Glutamatergic neuron (in vitro differentiated cells): ENCODE measurements around the gene PRR27. TPM values are rescaled to one million over a fixed set of nuclear protein-coding genes. Genes with fewer than 3 reads are reported as not detected.

ENCODE experiments used
- DNase-seq: peaks from one replicate; pipeline ENCODE4 v3.0.0; 2022
- H3K27ac Mint-ChIP-seq: one replicate; pipeline ENCODE4 v1.8.0; 2020; ENCODE audit warnings: mild to moderate bottlenecking, mixed read lengths, inconsistent platforms; ENCODE audit not compliant: unreplicated experiment
- H3K27me3 Mint-ChIP-seq: one replicate; pipeline ENCODE4 v1.8.0; 2020; ENCODE audit warnings: mild to moderate bottlenecking, moderate library complexity, mixed read lengths, inconsistent platforms; ENCODE audit not compliant: unreplicated experiment
- H3K36me3 Mint-ChIP-seq: one replicate; pipeline ENCODE4 v1.8.0; 2020; ENCODE audit warnings: mild to moderate bottlenecking, mixed read lengths, inconsistent platforms; ENCODE audit not compliant: unreplicated experiment
- H3K4me1 Mint-ChIP-seq: one replicate; pipeline ENCODE4 v1.8.0; 2020; ENCODE audit warnings: mild to moderate bottlenecking, low read depth, mixed read lengths, inconsistent platforms; ENCODE audit not compliant: unreplicated experiment
- H3K4me3 Mint-ChIP-seq: one replicate; pipeline ENCODE4 v1.8.0; 2020; ENCODE audit warnings: mild to moderate bottlenecking, mixed read lengths, inconsistent platforms; ENCODE audit not compliant: unreplicated experiment
- H3K9me3 Mint-ChIP-seq: one replicate; pipeline ENCODE4 v1.8.0; 2020; ENCODE audit warnings: mild to moderate bottlenecking, moderate library complexity, mixed read lengths, inconsistent platforms; ENCODE audit not compliant: unreplicated experiment
- long read RNA-seq: library from polyadenylated mRNA; unstranded; transcript quantifications from one replicate; pipeline ENCODE4 v2.0.0, GENCODE V29; 2020; ENCODE audit not compliant: unreplicated experiment
- total RNA-seq: library from RNA; stranded (reverse); fragmentation: NEBNext Ultra II Directional; extraction: Animal tissue kit (Norgen Biotek cat#: 25700); gene quantifications from one replicate; pipeline ENCODE4 v1.2.1, GENCODE V29; 2021; ENCODE audit not compliant: unreplicated experiment
- TF ChIP-seq, protein P1 (sequence below): fragments of 200-600 bp; sonication (generic); IDR thresholded peaks from one replicate; pipeline ENCODE4 v1.5.0; 2021; ENCODE audit not compliant: partially characterized antibody, unreplicated experiment

Gene PRR27
- total RNA-seq = not detected
- long read RNA-seq = 0 reads

DNA sequence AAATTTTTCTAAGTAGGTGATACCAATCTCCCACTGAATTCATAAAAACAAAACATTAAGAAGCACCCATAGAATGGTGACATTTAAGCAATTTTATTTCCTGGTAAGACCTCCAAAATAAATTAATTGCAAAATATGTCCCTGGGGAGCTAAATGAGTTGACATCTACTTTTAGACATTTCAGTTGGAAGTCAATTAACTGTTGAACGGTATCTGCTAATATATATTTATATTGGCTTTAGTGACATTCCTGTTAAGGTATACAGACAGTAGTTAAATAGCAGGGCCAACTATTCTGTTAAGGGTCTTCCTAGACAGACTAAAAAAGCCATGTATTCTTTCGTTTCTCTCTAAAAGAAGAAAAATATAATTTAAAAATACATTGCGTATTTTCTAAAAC lies at the start of gene PRR27:
Gene PRR27, plus strand, starts transcription at position 301 of the 400 bp plus-strand sequence. CDS start 139 bp downstream, outside the sequence.
- Mint-ChIP-seq H3K27ac (no peak within 1 kb of the TSS), H3K9me3 (no peaks in the 10 kb centered on the region), H3K4me1 (no peaks in the 10 kb centered on the region), H3K4me3 (no peak within 1 kb of the TSS), H3K27me3 (no peaks in the 10 kb centered on the region), H3K36me3 (no peaks in the 10 kb centered on the region)
- TF ChIP-seq, protein P1, sequence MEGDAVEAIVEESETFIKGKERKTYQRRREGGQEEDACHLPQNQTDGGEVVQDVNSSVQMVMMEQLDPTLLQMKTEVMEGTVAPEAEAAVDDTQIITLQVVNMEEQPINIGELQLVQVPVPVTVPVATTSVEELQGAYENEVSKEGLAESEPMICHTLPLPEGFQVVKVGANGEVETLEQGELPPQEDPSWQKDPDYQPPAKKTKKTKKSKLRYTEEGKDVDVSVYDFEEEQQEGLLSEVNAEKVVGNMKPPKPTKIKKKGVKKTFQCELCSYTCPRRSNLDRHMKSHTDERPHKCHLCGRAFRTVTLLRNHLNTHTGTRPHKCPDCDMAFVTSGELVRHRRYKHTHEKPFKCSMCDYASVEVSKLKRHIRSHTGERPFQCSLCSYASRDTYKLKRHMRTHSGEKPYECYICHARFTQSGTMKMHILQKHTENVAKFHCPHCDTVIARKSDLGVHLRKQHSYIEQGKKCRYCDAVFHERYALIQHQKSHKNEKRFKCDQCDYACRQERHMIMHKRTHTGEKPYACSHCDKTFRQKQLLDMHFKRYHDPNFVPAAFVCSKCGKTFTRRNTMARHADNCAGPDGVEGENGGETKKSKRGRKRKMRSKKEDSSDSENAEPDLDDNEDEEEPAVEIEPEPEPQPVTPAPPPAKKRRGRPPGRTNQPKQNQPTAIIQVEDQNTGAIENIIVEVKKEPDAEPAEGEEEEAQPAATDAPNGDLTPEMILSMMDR = no peak
- no peak for DNase-seq

DNA sequence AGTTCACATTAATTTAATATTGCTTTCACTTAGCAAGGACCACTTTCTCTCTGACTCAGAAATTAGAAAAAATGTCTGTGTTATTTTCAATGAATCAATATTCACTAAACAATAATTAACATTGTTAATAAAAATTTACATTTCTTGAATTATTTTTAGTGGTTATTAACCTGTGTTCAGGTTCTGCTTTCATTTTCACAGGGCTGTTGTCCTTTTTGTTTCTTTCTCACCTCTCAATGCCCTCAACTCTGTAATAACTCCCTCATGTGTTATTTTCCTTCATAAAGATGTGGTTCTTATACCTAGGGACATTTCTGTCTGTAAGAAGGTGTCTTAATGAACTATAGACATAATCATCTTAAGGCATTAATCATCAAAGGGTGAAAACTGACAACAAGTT lies 43.1 kb upstream of the PRR27 start:
- TF ChIP-seq, protein P1 = no peak
- Mint-ChIP-seq H3K27ac (no peak overlapping the region), H3K36me3 (no peaks in the 10 kb centered on the region), H3K9me3 (no peaks in the 10 kb centered on the region), H3K4me3 (no peak overlapping the region), H3K4me1 (no peaks in the 10 kb centered on the region), H3K27me3 (no peaks in the 10 kb centered on the region)
- no peak for DNase-seq

DNA sequence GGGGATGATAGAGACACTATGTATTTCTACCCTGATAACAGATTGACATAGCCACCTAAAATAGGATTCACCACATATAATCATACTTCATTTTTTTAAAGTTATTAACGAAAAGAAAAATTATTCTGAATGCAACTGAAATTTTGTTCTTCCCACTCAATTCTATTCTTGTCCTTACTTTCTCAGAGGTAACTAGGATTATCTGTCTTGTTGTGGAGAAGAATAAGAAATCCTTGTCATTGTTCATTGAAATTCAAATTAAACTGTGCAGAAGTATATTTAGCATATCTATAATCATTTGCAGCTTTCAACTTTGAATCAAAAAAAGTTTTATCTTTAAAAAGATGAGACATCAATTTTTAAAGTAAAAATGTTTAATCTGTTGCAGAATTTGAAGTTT lies 40.4 kb upstream of the PRR27 start:
- Mint-ChIP-seq H3K27me3 (no peaks in the 10 kb centered on the region), H3K27ac (no peak overlapping the region), H3K4me1 (no peaks in the 10 kb centered on the region), H3K9me3 (no peaks in the 10 kb centered on the region), H3K36me3 (no peaks in the 10 kb centered on the region), H3K4me3 (no peak overlapping the region)
- TF ChIP-seq, protein P1 = no peak
- DNase-seq = no peak

GRCh38 chr4:70114096-70114495 lies 39.9 kb upstream of the PRR27 start:
- Mint-ChIP-seq H3K27me3 (no peaks in the 10 kb centered on the region), H3K27ac (no peak overlapping the region), H3K36me3 (no peaks in the 10 kb centered on the region), H3K4me1 (no peaks in the 10 kb centered on the region), H3K4me3 (no peak overlapping the region), H3K9me3 (no peaks in the 10 kb centered on the region)
- TF ChIP-seq, protein P1 = no peak
- no peak for DNase-seq

DNA sequence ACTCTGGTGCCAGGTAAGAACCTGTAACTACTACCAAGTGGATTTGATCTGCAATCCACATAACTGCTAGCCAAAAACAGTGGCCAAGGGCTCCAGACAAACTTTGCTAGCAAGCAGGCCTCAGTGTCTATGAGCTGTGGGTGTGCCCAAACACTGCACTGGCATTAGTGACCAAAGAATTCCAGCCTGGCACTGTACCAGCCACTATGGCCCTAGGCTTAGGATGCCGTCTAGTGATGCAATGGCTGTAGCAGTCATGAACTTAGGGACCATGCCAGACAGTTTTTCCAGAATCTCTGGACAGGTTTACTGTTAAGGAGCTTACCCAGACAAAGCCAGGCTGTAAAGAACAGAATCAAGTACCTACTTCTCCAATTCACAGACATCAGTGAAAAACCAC lies 33.7 kb upstream of the PRR27 start:
- H3K36me3 Mint-ChIP-seq = no peaks in the 10 kb centered on the region
- H3K9me3 Mint-ChIP-seq = no peaks in the 10 kb centered on the region
- no peak for DNase-seq
- H3K4me3 Mint-ChIP-seq = no peak overlapping the region
- H3K27me3 Mint-ChIP-seq = no peaks in the 10 kb centered on the region
- TF ChIP-seq, protein P1 = no peak
- H3K27ac Mint-ChIP-seq = no peak overlapping the region
- no peaks in the 10 kb centered on the region for H3K4me1 Mint-ChIP-seq
